Measurements from ENCODE around the gene EXOC4.

GRCh38 chr7:133625046-133625445 lies 372.2 kb downstream of the EXOC4 start:
- TF ChIP-seq CTCF (IDR thresholded peaks at IDR 0.05 in 4 of 5, conservative IDR thresholded peaks at IDR 0.05 in 1 of 5) (no peak), POLR2A (IDR thresholded peaks at IDR 0.05) (no peak)

Data from gastrocnemius medialis (tissue), 4 donors.